ENCODE measurements around the gene TMEM218. TPM values are rescaled to one million over a fixed set of nuclear protein-coding genes. Genes with fewer than 3 reads are reported as not detected.
A peak's percentile ranks its signal among the peaks of the same experiment; 100 is the strongest.
"Not testable (repeated sequence)": the region's sequence is repeated elsewhere in the genome, so short reads cannot be mapped to it uniquely, and the experiment has no call there.

Gene TMEM218
- total RNA-seq, 2 donors from 2014 or later, result 10.1 to 10.8 TPM

- no peaks in the 10 kb centered on the region for H3K36me3 Mint-ChIP-seq
Measured at GRCh38 chr11:125056931-125057692, 54.3 kb downstream of the TMEM218 start.

GRCh38 chr11:125056111-125056510 is 55.3 kb downstream of the TMEM218 start:
- H3K9me3 Mint-ChIP-seq; DNase-seq (ENCODE audit: low spot score in 2 of 2); H3K36me3 Mint-ChIP-seq; ATAC-seq; H3K27ac Mint-ChIP-seq: not testable (repeated sequence)

More at GRCh38 chr11:125056931-125057692, 54.3 kb downstream of the TMEM218 start:
- no peak for ATAC-seq
- H3K9me3 Mint-ChIP-seq, result no peaks in the 10 kb centered on the region
- H3K27ac Mint-ChIP-seq, result no peak overlapping the region
- no peak for DNase-seq (ENCODE audit: low spot score in 2 of 2)

- Mint-ChIP-seq H3K36me3 (no peaks in the 10 kb centered on the region), H3K27ac (no peak overlapping the region), H3K9me3 (no peaks in the 10 kb centered on the region)
- no peak for ATAC-seq
- DNase-seq (ENCODE audit: low spot score in 2 of 2), result no peak
Measured at GRCh38 chr11:125055107-125055715, 56.2 kb downstream of the TMEM218 start.

- DNase-seq (ENCODE audit: low spot score in 2 of 2) (no peak), ATAC-seq (peak; percentile 41 to 96)
- Mint-ChIP-seq H3K36me3 (no peaks in the 10 kb centered on the region), H3K27ac (no peak overlapping the region), H3K9me3 (no peaks in the 10 kb centered on the region)
Measured at GRCh38 chr11:125053167-125053566, 58.3 kb downstream of the TMEM218 start.

GRCh38 chr11:125052047-125052446 is 59.4 kb downstream of the TMEM218 start:
- Mint-ChIP-seq H3K27ac (no peak overlapping the region), H3K9me3 (no peaks in the 10 kb centered on the region), H3K36me3 (no peaks in the 10 kb centered on the region)
- no peak for ATAC-seq
- no peak for DNase-seq (ENCODE audit: low spot score in 2 of 2)

GRCh38 chr11:125049164-125049792 is 62.1 kb downstream of the TMEM218 start:
- ATAC-seq, result no peak
- no peak overlapping the region for H3K27ac Mint-ChIP-seq
- no peak for DNase-seq (ENCODE audit: low spot score in 2 of 2)
- H3K9me3 Mint-ChIP-seq, result no peaks in the 10 kb centered on the region
- peaks cover 0 to 4% of the 10 kb centered on the region in 2 donors for H3K36me3 Mint-ChIP-seq

Other genes with a start within 250 kb of the TMEM218 start
- gene ROBO3, start 246.2 kb downstream of the TMEM218 start, total RNA-seq, result 10 to 100 TPM; 18.0 to 24.4 TPM
- not detected for gene ROBO4, start 213.8 kb downstream of the TMEM218 start, total RNA-seq
- not detected for gene HEPN1, start 192.4 kb downstream of the TMEM218 start, total RNA-seq
- not detected for gene HEPACAM, start 175.6 kb downstream of the TMEM218 start, total RNA-seq
- gene CCDC15, start 157.4 kb downstream of the TMEM218 start, total RNA-seq, result 10 to 100 TPM in 1 of 2 donors, 1 to 10 TPM in 1; 5.3 to 15.5 TPM
- 1 to 10 TPM in 1 of 2 donors, under 1 TPM in 1; 0.56 to 1.8 TPM for gene SLC37A2, start 48.3 kb downstream of the TMEM218 start, total RNA-seq
- under 1 TPM in 1 of 2 donors, not detected in 1; 0.08 TPM for gene PKNOX2, start 53.1 kb upstream of the TMEM218 start, total RNA-seq